GM12878 (cell line): ENCODE measurements around the gene C12orf60. TPM values are rescaled to one million over a fixed set of nuclear protein-coding genes. Genes with fewer than 3 reads are reported as not detected.

Experiments
- CBX5 ChIP-seq: sonication (generic); IDR thresholded peaks from 2 replicates; pipeline ENCODE4 v1.6.1; 2016; ENCODE audit warnings: low read depth, moderate library complexity, mild to moderate bottlenecking, inconsistent platforms
- CEBPB ChIP-seq, 2 experiments: fragments of 150-350 bp in 1 of 2; IDR thresholded peaks; 2 replicates each; pipeline ENCODE4 v1.6.1; 2012 to 2014; ENCODE audit warnings: low read depth in 2 of 2, low read length in 2 of 2, borderline replicate concordance in 1 of 2, inconsistent platforms in 1 of 2
- CHD2 ChIP-seq: IDR thresholded peaks from 2 replicates; pipeline ENCODE4 v1.6.1; 2011; ENCODE audit warnings: low read depth, low read length, improper control_type of control experiment, borderline replicate concordance
- CREM ChIP-seq: IDR thresholded peaks from 2 replicates; pipeline ENCODE4 v1.6.1; 2014; ENCODE audit warnings: antibody characterized with exemption, low read depth
- DPF2 ChIP-seq: fragments of 450-650 bp; IDR thresholded peaks from 2 replicates; pipeline ENCODE4 v1.6.1; 2017; ENCODE audit warnings: mild to moderate bottlenecking
- FOXM1 ChIP-seq: IDR thresholded peaks from 2 replicates; pipeline ENCODE4 v1.6.1; 2012; ENCODE audit warnings: low read depth, mild to moderate bottlenecking, inconsistent platforms, low read length, moderate library complexity
- GABPA ChIP-seq: IDR thresholded peaks from 2 replicates; pipeline ENCODE4 v1.6.1; 2014; ENCODE audit warnings: antibody characterized with exemption, low read depth, mild to moderate bottlenecking, inconsistent platforms
- HDGF ChIP-seq: fragments of 450-650 bp; IDR thresholded peaks from 2 replicates; pipeline ENCODE4 v1.6.1; 2016; ENCODE audit warnings: antibody characterized with exemption
- IKZF2 ChIP-seq, 2 experiments: fragments of 450-650 bp; IDR thresholded peaks; 2 replicates each; pipeline ENCODE4 v1.6.1; 2017; ENCODE audit warnings: mild to moderate bottlenecking in 2 of 2, moderate library complexity in 2 of 2
- MEF2B ChIP-seq: fragments of 450-650 bp; IDR thresholded peaks from 2 replicates; pipeline ENCODE4 v1.6.1; 2018; ENCODE audit warnings: mild to moderate bottlenecking, moderate library complexity; ENCODE audit not compliant: partially characterized antibody, poor library complexity, severe bottlenecking
- NR2C1 ChIP-seq: fragments of 450-650 bp; IDR thresholded peaks from 2 replicates; pipeline ENCODE4 v1.6.1; 2017; ENCODE audit warnings: antibody characterized with exemption, mild to moderate bottlenecking, moderate library complexity
- PAX8 ChIP-seq: fragments of 450-650 bp; IDR thresholded peaks from 2 replicates; pipeline ENCODE4 v1.6.1; 2017; ENCODE audit warnings: mild to moderate bottlenecking, moderate library complexity
- RUNX3 ChIP-seq: IDR thresholded peaks from 2 replicates; pipeline ENCODE4 v1.6.1; 2012; ENCODE audit warnings: low read length, inconsistent platforms
- SIN3A ChIP-seq: IDR thresholded peaks from 2 replicates; pipeline ENCODE4 v1.6.1; 2012; ENCODE audit warnings: low read depth, low read length, improper control_type of control experiment
- SMC3 ChIP-seq: IDR thresholded peaks from 2 replicates; pipeline ENCODE4 v1.6.1; 2011; ENCODE audit warnings: low read length, improper control_type of control experiment, borderline replicate concordance
- polyA plus RNA-seq, 11 experiments: library from polyadenylated mRNA; depleted of rRNA in 4 of 11; unstranded in 6 of 11; stranded (reverse) in 5 of 11; fragments of >200 nt; fragmentation: Nextera tagmentation in 4 of 11; fragmentation: Illumina TruSeq in 1 of 11; extraction: Ambion mirVana in 4 of 11; extraction: Trizol in 1 of 11; gene quantifications; 1 replicate in 1 of 11; 2 replicates in 10 of 11; pipeline versions ENCODE4 v1.2.1 to v1.2.3, GENCODE V29; 2011 to 2016; ENCODE audit warnings: inconsistent platforms in 2 of 11, missing spikeins in 2 of 11, low read depth in 1 of 11
- total RNA-seq, 4 experiments: library from RNA; depleted of rRNA in 3 of 4; stranded (reverse); fragments of >200 nt in 3 of 4; fragmentation: Illumina TruSeq in 1 of 4; extraction: Trizol in 1 of 4; gene quantifications; 2 replicates each; pipeline versions ENCODE4 v1.2.1 to v1.2.3, GENCODE V29; 2013 to 2021
- TF ChIP-seq, protein P1 (sequence below): IDR thresholded peaks from 2 replicates; pipeline ENCODE4 v1.6.1; 2012; ENCODE audit warnings: improper control_type of control experiment, low read depth, low read length; ENCODE audit not compliant: insufficient replicate concordance
- TF ChIP-seq, protein P2 (sequence below): IDR thresholded peaks from 2 replicates; pipeline ENCODE4 v1.6.1; 2012; ENCODE audit warnings: low read depth, low read length, improper control_type of control experiment
- TF ChIP-seq, protein P3 (sequence below): IDR thresholded peaks from 2 replicates; pipeline ENCODE4 v1.6.1; 2011; ENCODE audit warnings: mild to moderate bottlenecking, low read depth, low read length, moderate library complexity; ENCODE audit not compliant: insufficient replicate concordance
- TF ChIP-seq, protein P4 (sequence below): fragments of 450-650 bp; IDR thresholded peaks from 2 replicates; pipeline ENCODE4 v1.6.1; 2016; ENCODE audit warnings: mild to moderate bottlenecking
- TF ChIP-seq, protein P5 (sequence below): IDR thresholded peaks from 2 replicates; pipeline ENCODE4 v1.6.1; 2012; ENCODE audit warnings: low read length, inconsistent platforms

Gene C12orf60
- total and polyA plus RNA-seq, 10 of the 15 experiments (the other 5 are each of a cell fraction or from before 2014, with no cell fraction given) = 1.8 to 7.2 (median 3.2) TPM

DNA sequence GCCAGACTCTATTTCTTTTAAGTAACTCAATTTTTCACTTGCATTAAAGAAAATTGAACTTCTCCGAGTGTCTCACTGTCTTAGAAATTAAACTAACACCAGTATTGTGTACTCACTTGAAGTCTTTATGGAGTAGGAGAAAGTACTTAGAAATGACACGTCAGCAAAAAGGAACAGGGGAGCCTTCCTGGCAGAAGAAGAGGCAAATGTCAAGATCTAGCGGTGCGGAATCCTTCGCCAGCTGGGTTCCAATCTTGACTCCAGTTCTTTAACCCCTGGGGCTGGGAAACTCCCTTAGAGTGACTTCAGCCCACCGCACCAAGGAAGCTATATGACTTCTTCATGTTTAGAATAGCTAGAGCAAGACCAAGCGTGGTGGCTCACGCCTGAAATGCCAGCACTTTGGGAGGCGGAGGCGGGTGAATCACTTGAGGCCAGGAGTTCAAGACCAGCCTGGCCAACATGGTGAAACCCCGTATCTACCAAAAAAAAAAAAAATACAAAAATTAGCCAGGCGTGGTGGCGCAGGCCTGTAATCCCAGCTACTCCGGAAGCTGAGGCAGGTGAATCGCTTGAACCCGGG lies 34.6 kb upstream of the C12orf60 start (continued):
- TF ChIP-seq GABPA = no peak
- TF ChIP-seq, protein P1, sequence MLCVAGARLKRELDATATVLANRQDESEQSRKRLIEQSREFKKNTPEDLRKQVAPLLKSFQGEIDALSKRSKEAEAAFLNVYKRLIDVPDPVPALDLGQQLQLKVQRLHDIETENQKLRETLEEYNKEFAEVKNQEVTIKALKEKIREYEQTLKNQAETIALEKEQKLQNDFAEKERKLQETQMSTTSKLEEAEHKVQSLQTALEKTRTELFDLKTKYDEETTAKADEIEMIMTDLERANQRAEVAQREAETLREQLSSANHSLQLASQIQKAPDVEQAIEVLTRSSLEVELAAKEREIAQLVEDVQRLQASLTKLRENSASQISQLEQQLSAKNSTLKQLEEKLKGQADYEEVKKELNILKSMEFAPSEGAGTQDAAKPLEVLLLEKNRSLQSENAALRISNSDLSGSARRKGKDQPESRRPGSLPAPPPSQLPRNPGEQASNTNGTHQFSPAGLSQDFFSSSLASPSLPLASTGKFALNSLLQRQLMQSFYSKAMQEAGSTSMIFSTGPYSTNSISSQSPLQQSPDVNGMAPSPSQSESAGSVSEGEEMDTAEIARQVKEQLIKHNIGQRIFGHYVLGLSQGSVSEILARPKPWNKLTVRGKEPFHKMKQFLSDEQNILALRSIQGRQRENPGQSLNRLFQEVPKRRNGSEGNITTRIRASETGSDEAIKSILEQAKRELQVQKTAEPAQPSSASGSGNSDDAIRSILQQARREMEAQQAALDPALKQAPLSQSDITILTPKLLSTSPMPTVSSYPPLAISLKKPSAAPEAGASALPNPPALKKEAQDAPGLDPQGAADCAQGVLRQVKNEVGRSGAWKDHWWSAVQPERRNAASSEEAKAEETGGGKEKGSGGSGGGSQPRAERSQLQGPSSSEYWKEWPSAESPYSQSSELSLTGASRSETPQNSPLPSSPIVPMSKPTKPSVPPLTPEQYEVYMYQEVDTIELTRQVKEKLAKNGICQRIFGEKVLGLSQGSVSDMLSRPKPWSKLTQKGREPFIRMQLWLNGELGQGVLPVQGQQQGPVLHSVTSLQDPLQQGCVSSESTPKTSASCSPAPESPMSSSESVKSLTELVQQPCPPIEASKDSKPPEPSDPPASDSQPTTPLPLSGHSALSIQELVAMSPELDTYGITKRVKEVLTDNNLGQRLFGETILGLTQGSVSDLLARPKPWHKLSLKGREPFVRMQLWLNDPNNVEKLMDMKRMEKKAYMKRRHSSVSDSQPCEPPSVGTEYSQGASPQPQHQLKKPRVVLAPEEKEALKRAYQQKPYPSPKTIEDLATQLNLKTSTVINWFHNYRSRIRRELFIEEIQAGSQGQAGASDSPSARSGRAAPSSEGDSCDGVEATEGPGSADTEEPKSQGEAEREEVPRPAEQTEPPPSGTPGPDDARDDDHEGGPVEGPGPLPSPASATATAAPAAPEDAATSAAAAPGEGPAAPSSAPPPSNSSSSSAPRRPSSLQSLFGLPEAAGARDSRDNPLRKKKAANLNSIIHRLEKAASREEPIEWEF = no peak
- TF ChIP-seq FOXM1 = 0 out of 2 replicates have a peak, but pooled peaks have one; percentile 10
- 0 out of 2 replicates have a peak, but pooled peaks have one; percentile 6 for TF ChIP-seq CBX5
- TF ChIP-seq, protein P2, sequence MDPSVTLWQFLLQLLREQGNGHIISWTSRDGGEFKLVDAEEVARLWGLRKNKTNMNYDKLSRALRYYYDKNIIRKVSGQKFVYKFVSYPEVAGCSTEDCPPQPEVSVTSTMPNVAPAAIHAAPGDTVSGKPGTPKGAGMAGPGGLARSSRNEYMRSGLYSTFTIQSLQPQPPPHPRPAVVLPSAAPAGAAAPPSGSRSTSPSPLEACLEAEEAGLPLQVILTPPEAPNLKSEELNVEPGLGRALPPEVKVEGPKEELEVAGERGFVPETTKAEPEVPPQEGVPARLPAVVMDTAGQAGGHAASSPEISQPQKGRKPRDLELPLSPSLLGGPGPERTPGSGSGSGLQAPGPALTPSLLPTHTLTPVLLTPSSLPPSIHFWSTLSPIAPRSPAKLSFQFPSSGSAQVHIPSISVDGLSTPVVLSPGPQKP = no peak
- TF ChIP-seq MEF2B = peak; percentile 13
- peak; percentile 54 for TF ChIP-seq RUNX3
- TF ChIP-seq, protein P3, sequence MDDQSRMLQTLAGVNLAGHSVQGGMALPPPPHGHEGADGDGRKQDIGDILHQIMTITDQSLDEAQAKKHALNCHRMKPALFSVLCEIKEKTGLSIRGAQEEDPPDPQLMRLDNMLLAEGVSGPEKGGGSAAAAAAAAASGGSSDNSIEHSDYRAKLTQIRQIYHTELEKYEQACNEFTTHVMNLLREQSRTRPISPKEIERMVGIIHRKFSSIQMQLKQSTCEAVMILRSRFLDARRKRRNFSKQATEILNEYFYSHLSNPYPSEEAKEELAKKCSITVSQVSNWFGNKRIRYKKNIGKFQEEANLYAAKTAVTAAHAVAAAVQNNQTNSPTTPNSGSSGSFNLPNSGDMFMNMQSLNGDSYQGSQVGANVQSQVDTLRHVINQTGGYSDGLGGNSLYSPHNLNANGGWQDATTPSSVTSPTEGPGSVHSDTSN = no peak
- TF ChIP-seq IKZF2 (IDR thresholded peaks at IDR 0.05) = 0 out of 4 replicates have a peak, but pooled peaks of 1 of the 2 experiments have one; percentile 30
- no peak for TF ChIP-seq CHD2
- 0 out of 4 replicates have a peak, but pooled peaks of 1 of the 2 experiments have one; percentile 44 for TF ChIP-seq CEBPB (IDR thresholded peaks at IDR 0.05; ENCODE audit: borderline replicate concordance in 1 of 2, low read depth in 2 of 2, low read length in 2 of 2)
- no peak for TF ChIP-seq PAX8
- no peak for TF ChIP-seq SIN3A
- TF ChIP-seq, protein P4, sequence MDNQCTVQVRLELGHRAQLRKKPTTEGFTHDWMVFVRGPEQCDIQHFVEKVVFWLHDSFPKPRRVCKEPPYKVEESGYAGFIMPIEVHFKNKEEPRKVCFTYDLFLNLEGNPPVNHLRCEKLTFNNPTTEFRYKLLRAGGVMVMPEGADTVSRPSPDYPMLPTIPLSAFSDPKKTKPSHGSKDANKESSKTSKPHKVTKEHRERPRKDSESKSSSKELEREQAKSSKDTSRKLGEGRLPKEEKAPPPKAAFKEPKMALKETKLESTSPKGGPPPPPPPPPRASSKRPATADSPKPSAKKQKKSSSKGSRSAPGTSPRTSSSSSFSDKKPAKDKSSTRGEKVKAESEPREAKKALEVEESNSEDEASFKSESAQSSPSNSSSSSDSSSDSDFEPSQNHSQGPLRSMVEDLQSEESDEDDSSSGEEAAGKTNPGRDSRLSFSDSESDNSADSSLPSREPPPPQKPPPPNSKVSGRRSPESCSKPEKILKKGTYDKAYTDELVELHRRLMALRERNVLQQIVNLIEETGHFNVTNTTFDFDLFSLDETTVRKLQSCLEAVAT = peak; percentile 95; the same call in 1 of the 2 replicates
- no peak for TF ChIP-seq DPF2
- no peak for TF ChIP-seq NR2C1
- TF ChIP-seq CREM = no peak; the same call in 1 of the 2 replicates
- peak; percentile 73; the same call in 1 of the 2 replicates for TF ChIP-seq HDGF
- TF ChIP-seq SMC3 = no peak
- TF ChIP-seq, protein P5, sequence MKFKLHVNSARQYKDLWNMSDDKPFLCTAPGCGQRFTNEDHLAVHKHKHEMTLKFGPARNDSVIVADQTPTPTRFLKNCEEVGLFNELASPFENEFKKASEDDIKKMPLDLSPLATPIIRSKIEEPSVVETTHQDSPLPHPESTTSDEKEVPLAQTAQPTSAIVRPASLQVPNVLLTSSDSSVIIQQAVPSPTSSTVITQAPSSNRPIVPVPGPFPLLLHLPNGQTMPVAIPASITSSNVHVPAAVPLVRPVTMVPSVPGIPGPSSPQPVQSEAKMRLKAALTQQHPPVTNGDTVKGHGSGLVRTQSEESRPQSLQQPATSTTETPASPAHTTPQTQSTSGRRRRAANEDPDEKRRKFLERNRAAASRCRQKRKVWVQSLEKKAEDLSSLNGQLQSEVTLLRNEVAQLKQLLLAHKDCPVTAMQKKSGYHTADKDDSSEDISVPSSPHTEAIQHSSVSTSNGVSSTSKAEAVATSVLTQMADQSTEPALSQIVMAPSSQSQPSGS = 0 out of 2 replicates have a peak, but pooled peaks have one; percentile 38
